ENCODE results near the gene S100A13. TPM values are rescaled to one million over a fixed set of nuclear protein-coding genes. Genes with fewer than 3 reads are reported as not detected.
"Not testable (repeated sequence)": the region's sequence is repeated elsewhere in the genome, so short reads cannot be mapped to it uniquely, and the experiment has no call there.

Gene S100A13
- total and polyA plus RNA-seq, 3 donors from 2014 or later: 54.2 to 90.9 (median 78.2) TPM

- no peak for TF ChIP-seq CTCF (IDR thresholded peaks at IDR 0.05)
- no peak for TF ChIP-seq POLR2A (IDR thresholded peaks at IDR 0.05)
- Histone ChIP-seq H3K27me3 (no peaks in the 10 kb centered on the region), H3K36me3 (ENCODE audit: low read depth, missing control alignments) (no peaks in the 10 kb centered on the region), H3K27ac (peak overlapping the region; percentile 80 to 92), H3K4me3 (peak overlapping the region; percentile 70 to 96), H3K9me3 (no peaks in the 10 kb centered on the region), H3K4me1 (peaks cover 9% of the 10 kb centered on the region)
- WGBS, 2 donors: 1% methylated on average over 22 of the region's 22 CpGs
- intact Hi-C loops (cut with DNase I; ENCODE audit: low total_unique reads): no loop called here
- DNase-seq: no peak
These were observed 43.1 kb upstream of the S100A13 start for GRCh38 chr1:153670257-153670858.

GRCh38 chr1:153669606-153670005 lies 42.3 kb upstream of the S100A13 start:
- 79 to 86% methylated on average over 6 of the region's 6 CpGs for WGBS, 2 donors
- intact Hi-C loops (cut with DNase I; ENCODE audit: low total_unique reads): no loop called here
- H3K27me3 ChIP-seq: no peaks in the 10 kb centered on the region
- H3K27ac ChIP-seq: peak overlapping the region in 1 of 2 donors; percentile 80
- no peaks in the 10 kb centered on the region for H3K36me3 ChIP-seq (ENCODE audit: low read depth, missing control alignments)
- H3K4me3 ChIP-seq: peak overlapping the region in 1 of 2 donors; percentile 96
- peaks cover 9% of the 10 kb centered on the region for H3K4me1 ChIP-seq
- TF ChIP-seq POLR2A (IDR thresholded peaks at IDR 0.05): no peak
- TF ChIP-seq CTCF (IDR thresholded peaks at IDR 0.05): no peak
- no peak for DNase-seq
- H3K9me3 ChIP-seq: no peaks in the 10 kb centered on the region

- H3K27ac ChIP-seq; intact Hi-C loops (cut with DNase I; ENCODE audit: low total_unique reads); DNase-seq; H3K36me3 ChIP-seq (ENCODE audit: low read depth, missing control alignments); H3K9me3 ChIP-seq; H3K27me3 ChIP-seq; H3K4me1 ChIP-seq; H3K4me3 ChIP-seq: not testable (repeated sequence)
- WGBS, 2 donors: 91 to 96% methylated on average over 8 of the region's 8 CpGs
These were observed 41.4 kb upstream of the S100A13 start for GRCh38 chr1:153668672-153669071.

GRCh38 chr1:153667439-153667838 lies 40.1 kb upstream of the S100A13 start:
- intact Hi-C loops (cut with DNase I; ENCODE audit: low total_unique reads): no loop called here
- H3K4me3 ChIP-seq: no peak overlapping the region
- H3K36me3 ChIP-seq (ENCODE audit: low read depth, missing control alignments): no peaks in the 10 kb centered on the region
- no peaks in the 10 kb centered on the region for H3K9me3 ChIP-seq
- H3K27ac ChIP-seq: no peak overlapping the region
- TF ChIP-seq CTCF (IDR thresholded peaks at IDR 0.05): no peak
- WGBS, 2 donors: 81 to 82% methylated on average over 4 of the region's 4 CpGs
- no peak for DNase-seq
- H3K27me3 ChIP-seq: no peaks in the 10 kb centered on the region
- peaks cover 9% of the 10 kb centered on the region for H3K4me1 ChIP-seq

- intact Hi-C loops (cut with DNase I; ENCODE audit: low total_unique reads): no loop called here
- no peaks in the 10 kb centered on the region for H3K36me3 ChIP-seq (ENCODE audit: low read depth, missing control alignments)
- peaks cover 5% of the 10 kb centered on the region for H3K4me1 ChIP-seq
- no peak overlapping the region for H3K27ac ChIP-seq
- H3K4me3 ChIP-seq: no peak overlapping the region
- H3K9me3 ChIP-seq: no peaks in the 10 kb centered on the region
- H3K27me3 ChIP-seq: no peaks in the 10 kb centered on the region
- DNase-seq: no peak
- TF ChIP-seq CTCF (IDR thresholded peaks at IDR 0.05) (no peak), POLR2A (IDR thresholded peaks at IDR 0.05) (no peak)
- 78 to 88% methylated on average over 5 of the region's 5 CpGs for WGBS, 2 donors
These were observed 35.9 kb upstream of the S100A13 start for GRCh38 chr1:153663211-153663610.
